ENCODE data around the gene COL15A1. TPM values are rescaled to one million over a fixed set of nuclear protein-coding genes. Genes with fewer than 3 reads are reported as not detected.

The COL15A1 gene
- total RNA-seq, 1 experiment from 2014 or later, result not detected

GRCh38 chr9:99076030-99076429 is 132.3 kb downstream of the COL15A1 start:
- H3K18ac ChIP-seq (ENCODE audit: insufficient read length, low read depth, low read length), result no peak overlapping the region
- no peaks in the 10 kb centered on the region for H3K4me1 ChIP-seq (ENCODE audit: insufficient read depth, low read length)
- Mint-ChIP-seq H3K27me3 (ENCODE audit: low read depth) (no peaks in the 10 kb centered on the region), H3K4me3 (no peak overlapping the region), H3K4me1 (peaks cover 4 to 7% of the 10 kb centered on the region in 2 experiments; a peak in 2 of 4 replicates), H3K9me3 (peaks cover 0 to 3% of the 10 kb centered on the region in 2 experiments; a peak in 1 of 5 replicates), H3K27ac (no peak overlapping the region), H3K36me3 (ENCODE audit: insufficient read depth in 1 of 3, low read depth in 3 of 3) (no peaks in the 10 kb centered on the region; a peak in 1 of 7 replicates)
- H2AFZ ChIP-seq (ENCODE audit: low read length), result no peak overlapping the region
- H3K4me2 ChIP-seq (ENCODE audit: insufficient read depth, insufficient read length, low read length), result no peak overlapping the region
- H2BK120ac ChIP-seq (ENCODE audit: low read depth, low read length, poor library complexity, severe bottlenecking), result no peak overlapping the region
- H2BK12ac ChIP-seq (ENCODE audit: insufficient read length, low read depth, low read length), result no peak overlapping the region
- H4K5ac ChIP-seq (ENCODE audit: insufficient read length, low read depth, low read length), result no peak overlapping the region
- H3K23me2 ChIP-seq (ENCODE audit: insufficient read length, low read depth, low read length, poor library complexity, severe bottlenecking), result no peaks in the 10 kb centered on the region
- H2AK5ac ChIP-seq (ENCODE audit: insufficient read length, low read length), result no peak overlapping the region
- no peak overlapping the region for H3K9ac ChIP-seq (ENCODE audit: extremely low read depth, insufficient read length, low read length)
- H3T11ph ChIP-seq (ENCODE audit: low read length), result no peak overlapping the region
- H3K23ac ChIP-seq (ENCODE audit: insufficient read length, low read depth, low read length), result no peak overlapping the region
- no peak overlapping the region for H2BK5ac ChIP-seq (ENCODE audit: insufficient read length, low read length)
- no peak for DNase-seq
- H4K20me1 ChIP-seq (ENCODE audit: control insufficient read depth, insufficient read depth, insufficient read length), result no peaks in the 10 kb centered on the region
- TF ChIP-seq, protein P1, sequence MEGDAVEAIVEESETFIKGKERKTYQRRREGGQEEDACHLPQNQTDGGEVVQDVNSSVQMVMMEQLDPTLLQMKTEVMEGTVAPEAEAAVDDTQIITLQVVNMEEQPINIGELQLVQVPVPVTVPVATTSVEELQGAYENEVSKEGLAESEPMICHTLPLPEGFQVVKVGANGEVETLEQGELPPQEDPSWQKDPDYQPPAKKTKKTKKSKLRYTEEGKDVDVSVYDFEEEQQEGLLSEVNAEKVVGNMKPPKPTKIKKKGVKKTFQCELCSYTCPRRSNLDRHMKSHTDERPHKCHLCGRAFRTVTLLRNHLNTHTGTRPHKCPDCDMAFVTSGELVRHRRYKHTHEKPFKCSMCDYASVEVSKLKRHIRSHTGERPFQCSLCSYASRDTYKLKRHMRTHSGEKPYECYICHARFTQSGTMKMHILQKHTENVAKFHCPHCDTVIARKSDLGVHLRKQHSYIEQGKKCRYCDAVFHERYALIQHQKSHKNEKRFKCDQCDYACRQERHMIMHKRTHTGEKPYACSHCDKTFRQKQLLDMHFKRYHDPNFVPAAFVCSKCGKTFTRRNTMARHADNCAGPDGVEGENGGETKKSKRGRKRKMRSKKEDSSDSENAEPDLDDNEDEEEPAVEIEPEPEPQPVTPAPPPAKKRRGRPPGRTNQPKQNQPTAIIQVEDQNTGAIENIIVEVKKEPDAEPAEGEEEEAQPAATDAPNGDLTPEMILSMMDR (conservative IDR thresholded peaks at IDR 0.05), result no peak
- H3K4ac ChIP-seq (ENCODE audit: low read depth, low read length), result no peak overlapping the region
- H2BK15ac ChIP-seq (ENCODE audit: low read depth, low read length), result no peak overlapping the region
- H3K14ac ChIP-seq (ENCODE audit: insufficient read depth, low read length), result no peak overlapping the region
- no peak overlapping the region for H3K56ac ChIP-seq (ENCODE audit: insufficient read length, low read depth, low read length)
- no peak overlapping the region for H3K27ac ChIP-seq (ENCODE audit: insufficient read length, low read depth, low read length)
- no peak overlapping the region for H4K91ac ChIP-seq (ENCODE audit: insufficient read length, low read depth, low read length)
- no CpG with 5 or more reads among the region's 4 CpGs for whole genome bisulfite sequencing (ENCODE audit: extremely low coverage, insufficient read length, low lambda C conversion rate)
- no peaks in the 10 kb centered on the region for H3K9me3 ChIP-seq (ENCODE audit: control insufficient read depth, low read depth, low read length)
- H3K79me1 ChIP-seq (ENCODE audit: insufficient read depth, low read depth, low read length, poor library complexity, severe bottlenecking), result no peaks in the 10 kb centered on the region
- H2BK20ac ChIP-seq (ENCODE audit: low read depth, low read length, poor library complexity, severe bottlenecking), result no peak overlapping the region
- H4K8ac ChIP-seq (replicated peaks; ENCODE audit: insufficient read length, low read depth, low read length), result no peak overlapping the region
- no peaks in the 10 kb centered on the region for H3K27me3 ChIP-seq (ENCODE audit: insufficient read depth, low read length)
- no peaks in the 10 kb centered on the region for H3K79me2 ChIP-seq (ENCODE audit: insufficient read depth, low read length)
